Stimulated activated naive B cell treated with anti-CD40 and anti-IgM and Interleukin-4, amounts not matched to agents 10 μg/mL and 1 μg/mL and 100 μg/mL, for 72 hours (primary cell): ENCODE results near the gene RERE.
"Not testable (repeated sequence)": the region's sequence is repeated elsewhere in the genome, so short reads cannot be mapped to it uniquely, and the experiment has no call there.

Experiments used
- ATAC-seq, 2 donors: fragments of 150-1000 bp; cut with Tn5 transposase; replicated peaks; 2 replicates each; pipeline ENCODE4 v1.10.0; 2021; ENCODE audit warnings: moderate library complexity in 1 of 2
- DNase-seq: peaks from one replicate; pipeline ENCODE4 v3.0.0; 2021
- H3K27ac Mint-ChIP-seq: one replicate; pipeline ENCODE4 v1.8.0; 2022; ENCODE audit warnings: mild to moderate bottlenecking, mixed read lengths
- H3K27me3 Mint-ChIP-seq, 2 donors: one replicate each; pipeline ENCODE4 v1.8.0; 2022; ENCODE audit warnings: mixed read lengths in 2 of 2
- H3K36me3 Mint-ChIP-seq, 2 donors: one replicate each; pipeline ENCODE4 v1.8.0; 2022; ENCODE audit warnings: mixed read lengths in 2 of 2, mild to moderate bottlenecking in 1 of 2
- H3K4me1 Mint-ChIP-seq, 2 donors: one replicate each; pipeline ENCODE4 v1.8.0; 2022; ENCODE audit warnings: mixed read lengths in 2 of 2, mild to moderate bottlenecking in 1 of 2
- H3K4me3 Mint-ChIP-seq, 2 donors: one replicate each; pipeline ENCODE4 v1.8.0; 2022; ENCODE audit warnings: mild to moderate bottlenecking in 2 of 2, mixed read lengths in 2 of 2, moderate library complexity in 1 of 2
- H3K9me3 Mint-ChIP-seq, 2 donors: one replicate each; pipeline ENCODE4 v1.8.0; 2022; ENCODE audit warnings: mixed read lengths in 2 of 2, mild to moderate bottlenecking in 1 of 2

RERE gene

DNA sequence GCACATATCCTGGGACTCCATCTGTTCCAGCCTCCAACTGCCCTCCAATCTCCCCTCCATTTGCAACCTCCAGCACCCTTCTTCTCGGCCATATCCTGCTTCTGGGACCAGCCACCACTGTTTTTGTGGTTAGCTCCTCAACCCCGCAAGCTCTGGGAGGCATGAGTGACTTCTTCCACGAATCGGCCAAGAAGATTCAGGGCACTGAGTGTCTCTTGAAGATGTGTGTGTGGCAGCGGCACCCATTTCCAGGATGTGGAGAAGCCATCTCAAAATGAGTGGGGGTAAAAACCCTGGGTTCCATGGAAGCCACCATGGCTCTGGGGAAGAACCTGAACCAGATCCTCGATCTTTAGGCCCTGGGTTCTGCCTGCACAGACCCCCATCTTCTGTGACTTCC is 304.9 kb downstream of the RERE start:
- H3K4me3 Mint-ChIP-seq = no peak overlapping the region
- ATAC-seq (no peak), DNase-seq (no peak)
- H3K9me3 Mint-ChIP-seq = no peaks in the 10 kb centered on the region
- no peaks in the 10 kb centered on the region for H3K27me3 Mint-ChIP-seq
- H3K4me1 Mint-ChIP-seq = peaks cover 21 to 58% of the 10 kb centered on the region in 2 donors
- H3K36me3 Mint-ChIP-seq = peaks cover 16 to 17% of the 10 kb centered on the region in 2 donors
- no peak overlapping the region for H3K27ac Mint-ChIP-seq

GRCh38 chr1:8510041-8510823 is 307.2 kb downstream of the RERE start:
- Mint-ChIP-seq H3K4me1 (peaks cover 15 to 40% of the 10 kb centered on the region in 2 donors), H3K27me3 (no peaks in the 10 kb centered on the region), H3K27ac (peak overlapping the region; percentile 73), H3K9me3 (no peaks in the 10 kb centered on the region), H3K36me3 (peaks cover 23 to 24% of the 10 kb centered on the region in 2 donors), H3K4me3 (peak overlapping the region; percentile 71 to 72)
- DNase-seq (no peak), ATAC-seq (peak; percentile 73 to 80)

DNA sequence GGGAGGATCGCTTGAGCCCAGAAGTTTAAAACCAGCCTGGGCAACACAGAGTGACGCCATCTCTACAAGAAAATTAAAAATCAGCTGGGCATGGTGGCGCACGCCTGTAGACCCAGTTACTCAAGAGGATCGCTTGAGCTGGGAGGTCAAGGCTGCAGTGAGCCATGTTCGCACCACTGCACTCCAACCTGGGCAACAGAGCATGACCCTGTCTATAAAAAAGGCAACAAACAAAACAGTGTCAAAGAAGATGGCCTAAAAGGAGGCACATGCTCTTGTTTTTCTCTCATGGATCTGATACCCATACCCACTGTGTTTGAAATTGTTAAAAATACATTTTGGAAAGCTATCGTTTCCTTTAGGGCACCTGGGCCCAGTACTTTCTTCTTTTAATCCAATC is 307.9 kb downstream of the RERE start:
- DNase-seq (no peak), ATAC-seq (no peak)
- no peaks in the 10 kb centered on the region for H3K9me3 Mint-ChIP-seq
- H3K4me3 Mint-ChIP-seq = peak overlapping the region; percentile 71 to 72
- H3K36me3 Mint-ChIP-seq = peaks cover 23 to 29% of the 10 kb centered on the region in 2 donors
- H3K27ac Mint-ChIP-seq = peak overlapping the region; percentile 73
- no peaks in the 10 kb centered on the region for H3K27me3 Mint-ChIP-seq
- H3K4me1 Mint-ChIP-seq = peaks cover 15 to 36% of the 10 kb centered on the region in 2 donors

DNA sequence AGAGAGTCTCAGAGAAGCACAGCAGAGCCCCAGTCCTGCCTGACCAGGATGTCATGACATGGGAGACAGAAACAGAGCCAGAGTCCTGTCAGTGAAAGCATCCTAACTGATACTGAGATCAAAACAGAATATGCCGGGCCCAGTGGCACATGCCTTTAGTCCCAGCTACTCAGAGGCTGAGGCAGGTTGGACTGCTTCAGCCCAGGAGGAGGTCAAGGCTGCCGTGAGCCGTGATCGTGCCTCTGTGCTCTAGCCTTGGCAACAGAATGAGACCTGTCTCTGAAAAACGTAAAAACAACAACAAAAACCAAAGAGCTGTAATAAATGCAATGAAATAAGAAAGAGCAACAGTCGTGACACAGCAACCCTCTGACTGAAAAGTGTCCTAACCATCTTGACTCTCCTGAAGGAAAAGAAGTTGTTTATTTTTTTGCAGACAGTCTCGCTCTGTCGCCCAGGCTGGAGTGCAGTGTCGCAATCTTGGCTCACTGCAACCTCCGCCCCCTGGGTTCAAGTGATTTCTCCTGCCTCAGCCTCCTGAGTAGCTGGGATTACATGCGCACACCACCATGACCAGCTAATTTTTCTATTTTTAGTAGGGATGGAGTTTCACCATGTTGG is 310.3 kb downstream of the RERE start:
- Mint-ChIP-seq H3K27me3 (no peaks in the 10 kb centered on the region), H3K4me1 (peaks cover 13 to 25% of the 10 kb centered on the region in 2 donors), H3K4me3 (no peak overlapping the region), H3K9me3 (no peaks in the 10 kb centered on the region), H3K27ac (peak overlapping the region; percentile 44), H3K36me3 (peaks cover 17 to 27% of the 10 kb centered on the region in 2 donors)
- ATAC-seq (no peak), DNase-seq (no peak)

- Mint-ChIP-seq H3K9me3 (no peaks in the 10 kb centered on the region), H3K36me3 (peaks cover 17 to 27% of the 10 kb centered on the region in 2 donors), H3K27me3 (no peaks in the 10 kb centered on the region), H3K4me1 (peaks cover 11 to 19% of the 10 kb centered on the region in 2 donors), H3K27ac (no peak overlapping the region), H3K4me3 (no peak overlapping the region)
- ATAC-seq (no peak), DNase-seq (no peak)
Observed at GRCh38 chr1:8506456-8506855, 311.0 kb downstream of the RERE start.

- Mint-ChIP-seq H3K4me3 (no peak overlapping the region), H3K4me1 (peaks cover 5 to 11% of the 10 kb centered on the region in 2 donors), H3K27ac (no peak overlapping the region), H3K36me3 (peaks cover 20 to 40% of the 10 kb centered on the region in 2 donors), H3K27me3 (no peaks in the 10 kb centered on the region), H3K9me3 (no peaks in the 10 kb centered on the region)
- no peak for DNase-seq
- ATAC-seq = no peak
Observed at GRCh38 chr1:8503842-8504241, 313.6 kb downstream of the RERE start.

DNA sequence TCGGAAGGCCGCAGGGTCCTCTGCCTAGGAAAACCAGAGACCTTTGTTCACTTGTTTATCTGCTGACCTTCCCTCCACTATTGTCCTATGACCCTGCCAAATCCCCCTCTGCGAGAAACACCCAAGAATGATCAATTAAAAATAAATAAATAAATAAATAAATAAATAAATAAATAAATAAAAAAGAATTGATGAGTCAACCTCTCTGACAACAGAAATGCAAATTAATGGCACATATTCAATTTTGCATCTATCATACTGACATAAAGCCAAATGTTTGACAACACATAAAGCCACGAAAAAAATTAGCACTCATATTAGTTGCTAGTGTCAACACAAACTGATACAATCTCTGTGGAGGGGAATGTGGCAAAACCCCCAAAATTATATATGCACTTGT is 314.5 kb downstream of the RERE start:
- not testable (repeated sequence) for H3K27ac Mint-ChIP-seq, H3K4me3 Mint-ChIP-seq, H3K9me3 Mint-ChIP-seq, ATAC-seq, H3K27me3 Mint-ChIP-seq, DNase-seq
- Mint-ChIP-seq H3K36me3 (peaks cover 18 to 33% of the 10 kb centered on the region in 2 donors), H3K4me1 (peaks cover 4 to 12% of the 10 kb centered on the region in 2 donors)

DNA sequence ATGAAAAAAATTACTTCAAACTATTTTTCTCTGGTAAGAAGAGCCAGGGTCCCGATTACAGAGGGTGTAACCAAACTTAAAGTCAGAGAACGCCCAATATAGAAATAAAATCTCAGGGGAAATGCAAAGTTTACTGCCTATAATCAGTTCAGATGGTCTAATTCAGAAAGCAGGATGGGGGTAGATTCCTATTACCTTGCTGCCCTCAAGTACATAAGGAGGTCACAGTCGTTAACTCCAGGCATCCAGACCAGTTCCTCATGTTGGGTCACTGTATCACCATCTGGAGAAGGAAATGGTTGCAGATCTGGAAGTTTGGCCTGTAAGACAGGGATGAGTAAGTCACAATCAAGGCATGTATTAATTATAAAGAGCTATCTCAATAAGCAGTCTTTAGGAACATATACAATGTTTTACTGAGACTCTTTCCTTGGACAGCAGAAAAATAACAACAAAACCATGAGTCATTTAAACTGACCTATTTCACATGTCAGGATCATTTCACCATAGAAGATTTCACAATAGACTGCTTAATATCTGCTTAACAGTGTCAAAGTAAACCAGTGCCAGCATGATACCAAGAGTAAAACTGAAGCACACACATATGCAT is 320.1 kb downstream of the RERE start:
- Mint-ChIP-seq H3K27ac (peak overlapping the region; percentile 37), H3K4me3 (peak overlapping the region; percentile 2 to 6), H3K4me1 (peaks cover 28 to 59% of the 10 kb centered on the region in 2 donors), H3K9me3 (peaks cover 0 to 1% of the 10 kb centered on the region in 2 donors), H3K36me3 (peaks cover 30 to 54% of the 10 kb centered on the region in 2 donors), H3K27me3 (no peaks in the 10 kb centered on the region)
- peak; percentile 25 to 59 for ATAC-seq
- DNase-seq = no peak

- Mint-ChIP-seq H3K9me3 (peaks cover 0 to 1% of the 10 kb centered on the region in 2 donors), H3K4me3 (peak overlapping the region in 1 of 2 donors; percentile 59), H3K27me3 (no peaks in the 10 kb centered on the region), H3K27ac (peak overlapping the region; percentile 86), H3K4me1 (peaks cover 28 to 65% of the 10 kb centered on the region in 2 donors), H3K36me3 (peaks cover 30 to 59% of the 10 kb centered on the region in 2 donors)
- ATAC-seq (peak; percentile 74 to 82), DNase-seq (no peak)
Observed at GRCh38 chr1:8496473-8496872, 321.0 kb downstream of the RERE start.

DNA sequence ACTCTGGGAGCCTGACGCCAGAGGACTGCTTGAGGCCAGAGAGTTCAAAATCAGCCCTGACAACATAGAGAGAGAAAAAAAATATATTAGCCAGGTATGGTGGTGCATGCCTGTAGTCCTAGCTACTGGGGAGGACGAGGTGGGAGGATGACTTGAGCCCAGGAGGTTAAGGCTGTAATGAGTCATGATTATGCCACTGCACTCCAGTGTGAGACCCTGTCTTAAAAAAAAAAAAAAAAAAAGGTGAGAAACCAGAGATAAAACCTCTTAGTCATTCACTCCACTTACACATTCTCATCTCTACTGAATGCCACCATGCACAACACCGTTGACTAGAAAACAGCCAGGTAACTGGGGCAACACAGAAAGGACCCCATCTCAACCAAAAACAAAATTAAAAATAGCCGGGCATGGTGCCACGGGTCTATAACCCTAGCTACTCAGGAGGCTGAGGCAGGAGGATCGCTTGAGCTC is 321.5 kb downstream of the RERE start:
- Mint-ChIP-seq H3K36me3 (peaks cover 30 to 64% of the 10 kb centered on the region in 2 donors), H3K27me3 (no peaks in the 10 kb centered on the region), H3K4me1 (peaks cover 28 to 65% of the 10 kb centered on the region in 2 donors), H3K27ac (peak overlapping the region; percentile 86), H3K9me3 (peaks cover 0 to 1% of the 10 kb centered on the region in 2 donors), H3K4me3 (peak overlapping the region in 1 of 2 donors; percentile 59)
- DNase-seq (no peak), ATAC-seq (peak; percentile 38 to 47)

DNA sequence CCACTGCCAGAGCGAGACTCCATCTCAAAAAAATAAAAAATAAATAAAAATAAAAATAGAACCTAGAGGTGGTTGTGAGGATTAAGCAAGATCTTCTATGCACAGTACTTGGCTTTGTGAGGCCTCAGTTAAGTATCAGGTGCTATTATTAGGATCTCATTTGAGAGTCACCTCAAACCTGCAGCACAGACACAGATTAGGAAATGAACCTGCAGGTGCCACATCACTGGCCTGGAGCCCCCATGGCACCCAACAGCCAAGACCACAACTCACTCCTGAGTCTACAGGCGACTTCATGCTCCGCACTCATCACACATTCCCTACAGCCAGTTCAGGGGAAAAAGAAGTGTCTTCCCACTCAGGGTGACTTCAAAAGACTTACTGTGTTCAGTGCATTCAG is 322.8 kb downstream of the RERE start:
- H3K9me3 Mint-ChIP-seq = peaks cover 0 to 1% of the 10 kb centered on the region in 2 donors
- H3K36me3 Mint-ChIP-seq = peaks cover 25 to 58% of the 10 kb centered on the region in 2 donors
- no peak for DNase-seq
- H3K4me1 Mint-ChIP-seq = peaks cover 27 to 63% of the 10 kb centered on the region in 2 donors
- no peaks in the 10 kb centered on the region for H3K27me3 Mint-ChIP-seq
- H3K4me3 Mint-ChIP-seq = no peak overlapping the region
- H3K27ac Mint-ChIP-seq = peak overlapping the region; percentile 51
- ATAC-seq = no peak

DNA sequence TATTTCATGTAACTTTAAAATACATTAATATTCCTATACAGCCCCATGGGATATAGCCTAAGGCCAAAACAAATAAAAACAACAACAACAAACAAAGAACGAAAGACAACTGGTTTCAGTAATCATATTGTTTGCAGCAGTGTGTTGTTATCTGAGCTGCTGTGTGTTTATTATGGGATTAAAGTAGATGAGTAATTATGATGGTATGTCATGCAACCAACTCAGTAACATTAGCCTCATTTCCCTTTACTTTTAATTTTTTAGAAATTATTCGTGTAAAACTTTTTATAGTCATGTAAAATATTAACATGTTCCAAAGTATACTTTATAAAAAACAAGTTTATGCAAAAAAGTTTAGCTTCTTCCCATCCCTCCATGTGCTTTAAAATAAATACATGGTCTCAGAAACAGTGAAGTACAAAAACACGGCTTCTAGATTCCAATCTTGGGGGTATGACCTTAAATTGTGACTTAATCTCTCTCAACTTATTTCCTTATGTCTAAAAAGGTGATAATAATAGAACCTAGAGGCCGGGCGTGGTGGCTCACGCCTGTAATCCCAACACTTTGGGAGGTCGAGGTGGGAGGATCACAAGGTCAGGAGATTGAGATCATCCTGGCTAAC is 323.4 kb downstream of the RERE start:
- no peak for ATAC-seq
- Mint-ChIP-seq H3K27ac (no peak overlapping the region), H3K9me3 (peaks cover 0 to 1% of the 10 kb centered on the region in 2 donors), H3K36me3 (peaks cover 24 to 52% of the 10 kb centered on the region in 2 donors), H3K27me3 (no peaks in the 10 kb centered on the region), H3K4me3 (no peak overlapping the region), H3K4me1 (peaks cover 26 to 57% of the 10 kb centered on the region in 2 donors)
- DNase-seq = no peak

DNA sequence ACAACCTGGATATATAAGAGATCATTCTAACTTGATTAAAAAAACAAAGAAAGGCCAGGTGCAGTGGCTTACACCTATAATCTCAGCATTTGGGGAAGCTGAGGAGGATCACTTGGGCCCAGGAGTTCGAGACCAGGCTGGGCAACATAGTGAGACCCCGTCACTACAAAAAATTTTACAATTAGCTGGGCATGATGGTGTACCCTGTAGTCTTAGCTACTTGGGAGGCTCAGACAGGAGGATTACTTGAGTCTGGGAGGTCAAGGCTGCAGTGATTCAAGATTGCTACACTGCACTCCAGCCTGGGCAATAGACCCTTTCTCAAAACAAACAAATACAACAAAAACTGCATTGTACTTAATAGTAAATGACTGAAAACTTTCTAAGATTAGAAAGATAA is 330.2 kb downstream of the RERE start:
- Mint-ChIP-seq H3K4me3 (no peak overlapping the region), H3K9me3 (no peaks in the 10 kb centered on the region), H3K4me1 (peaks cover 0 to 5% of the 10 kb centered on the region in 2 donors), H3K27ac (no peak overlapping the region), H3K27me3 (no peaks in the 10 kb centered on the region), H3K36me3 (peaks cover 8 to 22% of the 10 kb centered on the region in 2 donors)
- DNase-seq (no peak), ATAC-seq (no peak)

DNA sequence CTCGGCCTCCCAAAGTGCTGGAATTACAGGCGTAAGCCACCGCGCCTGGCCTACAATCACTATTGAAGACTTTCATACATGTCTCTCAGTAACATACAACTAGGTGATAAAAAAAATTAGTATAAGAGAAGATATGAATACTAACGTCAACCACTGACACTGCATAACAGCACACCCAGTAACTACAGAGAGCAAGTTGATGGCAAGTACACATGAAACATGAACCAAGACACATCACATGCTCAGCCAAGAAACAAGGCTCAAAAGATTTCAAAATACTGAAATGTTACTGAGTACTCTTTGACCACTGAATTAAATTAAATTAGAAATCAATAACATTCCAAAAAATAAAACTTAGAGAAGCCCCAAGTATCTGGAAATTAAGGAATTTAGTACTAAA is 331.4 kb downstream of the RERE start:
- DNase-seq (no peak), ATAC-seq (no peak)
- no peaks in the 10 kb centered on the region for H3K9me3 Mint-ChIP-seq
- H3K27ac Mint-ChIP-seq = no peak overlapping the region
- H3K4me3 Mint-ChIP-seq = no peak overlapping the region
- H3K36me3 Mint-ChIP-seq = peaks cover 8 to 17% of the 10 kb centered on the region in 2 donors
- H3K27me3 Mint-ChIP-seq = no peaks in the 10 kb centered on the region
- H3K4me1 Mint-ChIP-seq = no peaks in the 10 kb centered on the region
